GM21367 (cell line): ENCODE data around the gene FAM199X.

Experiments used
- ATAC-seq: cut with Tn5 transposase; IDR thresholded peaks from one replicate; pipeline ENCODE4 v1.9.1; 2021; ENCODE audit not compliant: unreplicated experiment

Gene FAM199X

GRCh38 chrX:104165894-104166734, at the start of gene FAM199X:
FAM199X (plus strand) TSS chrX:104166453; CDS start chrX:104166786, 333 bp downstream.
- ATAC-seq: peak; percentile 93

- ATAC-seq: no peak
Observed at GRCh38 chrX:104117759-104118158, 48.5 kb upstream of the FAM199X start.

GRCh38 chrX:104118765-104119164, 47.5 kb upstream of the FAM199X start:
- ATAC-seq: no peak

GRCh38 chrX:104122829-104123228, 43.4 kb upstream of the FAM199X start:
- ATAC-seq: no peak

- no peak for ATAC-seq
Observed at GRCh38 chrX:104126856-104127255, 39.4 kb upstream of the FAM199X start.

- ATAC-seq: no peak
Observed at GRCh38 chrX:104130808-104131207, 35.4 kb upstream of the FAM199X start.

- ATAC-seq: no peak
Observed at GRCh38 chrX:104134583-104135261, 31.5 kb upstream of the FAM199X start.

- no peak for ATAC-seq
Observed at GRCh38 chrX:104135677-104136076, 30.6 kb upstream of the FAM199X start.

- peak; percentile 78 for ATAC-seq
Observed at GRCh38 chrX:104136241-104137019, 29.8 kb upstream of the FAM199X start.

GRCh38 chrX:104137496-104137895, 28.8 kb upstream of the FAM199X start:
- no peak for ATAC-seq

GRCh38 chrX:104141087-104141760, 25.0 kb upstream of the FAM199X start:
- ATAC-seq: no peak

GRCh38 chrX:104151037-104151436, 15.2 kb upstream of the FAM199X start:
- no peak for ATAC-seq

GRCh38 chrX:104156630-104157529, 9.4 kb upstream of the FAM199X start, which contains the start of gene SLC25A53:
SLC25A53 (minus strand) TSS chrX:104157009; CDS start chrX:104105257, 51,752 bp downstream.
- ATAC-seq: peak; percentile 89

- ATAC-seq: peak; percentile 2
Observed at GRCh38 chrX:104166735-104167436, 633 bp downstream of the FAM199X start.

- no peak for ATAC-seq
Observed at GRCh38 chrX:104168127-104168526, 1.9 kb downstream of the FAM199X start.

GRCh38 chrX:104172121-104172520, 5.9 kb downstream of the FAM199X start:
- no peak for ATAC-seq

GRCh38 chrX:104172788-104173187, 6.5 kb downstream of the FAM199X start:
- no peak for ATAC-seq

GRCh38 chrX:104173841-104174240, 7.6 kb downstream of the FAM199X start:
- ATAC-seq: no peak

GRCh38 chrX:104183685-104184084, 17.4 kb downstream of the FAM199X start:
- no peak for ATAC-seq
